HG02943 (cell line): ENCODE results near the gene AFF2.
"Not testable (repeated sequence)": the region's sequence is repeated elsewhere in the genome, so short reads cannot be mapped to it uniquely, and the experiment has no call there.

Experiments
- ATAC-seq: cut with Tn5 transposase; IDR thresholded peaks from one replicate; pipeline ENCODE4 v1.9.1; 2021; ENCODE audit warnings: mild to moderate bottlenecking, low read depth, moderate library complexity; ENCODE audit not compliant: unreplicated experiment

The AFF2 gene

GRCh38 chrX:148905400-148905799 lies 405.0 kb downstream of the AFF2 start:
- ATAC-seq: no peak

GRCh38 chrX:148906628-148907027 lies 406.2 kb downstream of the AFF2 start:
- ATAC-seq: not testable (repeated sequence)

- ATAC-seq: no peak
These were observed 409.3 kb downstream of the AFF2 start for GRCh38 chrX:148909758-148910157.

GRCh38 chrX:148913971-148914370 lies 413.6 kb downstream of the AFF2 start:
- no peak for ATAC-seq

- ATAC-seq: no peak
These were observed 414.4 kb downstream of the AFF2 start for GRCh38 chrX:148914783-148915182.

GRCh38 chrX:148915474-148915873 lies 415.1 kb downstream of the AFF2 start:
- ATAC-seq: no peak

GRCh38 chrX:148917441-148917840 lies 417.0 kb downstream of the AFF2 start:
- ATAC-seq: no peak

GRCh38 chrX:148923631-148924030 lies 423.2 kb downstream of the AFF2 start:
- ATAC-seq: no peak

GRCh38 chrX:148926371-148926770 lies 426.0 kb downstream of the AFF2 start:
- no peak for ATAC-seq

GRCh38 chrX:148928811-148929210 lies 428.4 kb downstream of the AFF2 start:
- ATAC-seq: no peak

GRCh38 chrX:148929686-148930085 lies 429.3 kb downstream of the AFF2 start:
- ATAC-seq: no peak

- no peak for ATAC-seq
These were observed 429.9 kb downstream of the AFF2 start for GRCh38 chrX:148930206-148930729.

- ATAC-seq: no peak
These were observed 433.5 kb downstream of the AFF2 start for GRCh38 chrX:148933881-148934280.

GRCh38 chrX:148938348-148938747 lies 437.9 kb downstream of the AFF2 start:
- no peak for ATAC-seq

GRCh38 chrX:148940411-148940996 lies 440.1 kb downstream of the AFF2 start:
- ATAC-seq: no peak

GRCh38 chrX:148942754-148943153 lies 442.3 kb downstream of the AFF2 start:
- no peak for ATAC-seq

GRCh38 chrX:148947399-148947975 lies 447.1 kb downstream of the AFF2 start:
- ATAC-seq: no peak

- ATAC-seq: no peak
These were observed 455.9 kb downstream of the AFF2 start for GRCh38 chrX:148956352-148956751.

GRCh38 chrX:148958901-148959300 lies 458.5 kb downstream of the AFF2 start:
- ATAC-seq: no peak

GRCh38 chrX:148960060-148960459 lies 459.6 kb downstream of the AFF2 start:
- no peak for ATAC-seq

- no peak for ATAC-seq
These were observed 461.6 kb downstream of the AFF2 start for GRCh38 chrX:148961985-148962384.
